Endothelial cell of umbilical vein (primary cell): ENCODE measurements around the gene DTWD2. TPM values are rescaled to one million over a fixed set of nuclear protein-coding genes. Genes with fewer than 3 reads are reported as not detected.

Experiments used
- BruUV-seq: library from RNA; stranded (reverse); fragments of 400-500 nt; replicated peaks from 2 replicates; lab custom pipeline; 2021; lab: Mats Ljungman, UMichigan
- CTCF ChIA-PET: fragments of 300-600, 350-600 bp; sonication (Branson Sonifier 250); formaldehyde crosslinking; loops from one replicate; lab custom pipeline; 2021; ENCODE audit warnings: antibody characterized with exemption, inconsistent platforms; lab: Charles Lee
- POLR2A ChIA-PET: fragments of 300-600, 350-600 bp; sonication (Branson Sonifier 250); formaldehyde crosslinking; loops from one replicate; lab custom pipeline; 2021; ENCODE audit warnings: antibody characterized with exemption, inconsistent platforms; lab: Charles Lee
- DNase-seq: peaks from one replicate; pipeline ENCODE4 v3.0.0-alpha.2; 2011; ENCODE audit warnings: low read depth, low spot score
- FAIRE-seq: peaks from 2 replicates; lab custom pipeline; 2011; peaks lifted over from hg19 to GRCh38; lab: Jason Lieb, UNC
- H2AFZ ChIP-seq: 2 replicates; pipeline ENCODE4 v1.6.0; 2012; ENCODE audit warnings: low read depth, low read length, control low read depth, inconsistent platforms
- H3K27ac ChIP-seq: 2 replicates; pipeline ENCODE4 v1.5.1; 2011; ENCODE audit warnings: low read depth, mild to moderate bottlenecking, control low read depth, low read length, moderate library complexity; ENCODE audit not compliant: insufficient read depth
- H3K27me3 ChIP-seq, 2 experiments: 2 replicates each; pipeline versions ENCODE4 v1.6.0 to v1.6.1; 2011; ENCODE audit warnings: low read length in 2 of 2, mixed read lengths in 1 of 2; ENCODE audit not compliant: control insufficient read depth in 2 of 2, insufficient read depth in 2 of 2
- H3K36me3 ChIP-seq, 2 experiments: 2 replicates in 1 of 2; 3 replicates in 1 of 2; pipeline ENCODE4 v1.5.1; 2011; ENCODE audit warnings: low read length in 2 of 2, mild to moderate bottlenecking in 1 of 2, moderate library complexity in 1 of 2; ENCODE audit not compliant: control insufficient read depth in 2 of 2, insufficient read depth in 2 of 2; ENCODE audit errors: extremely low read depth in 1 of 2
- H3K4me1 ChIP-seq: 3 replicates; pipeline ENCODE4 v1.5.1; 2011; ENCODE audit warnings: mild to moderate bottlenecking, low read length; ENCODE audit not compliant: control insufficient read depth, insufficient read depth; ENCODE audit errors: extremely low read depth
- H3K4me2 ChIP-seq: 2 replicates; pipeline ENCODE4 v1.6.1; 2011; ENCODE audit warnings: low read length, control low read depth, mixed read lengths; ENCODE audit not compliant: insufficient read depth
- H3K4me3 ChIP-seq, 3 experiments: fragments of 200-600 bp in 1 of 3; sonication (generic), shearing (Covaris generic) in 1 of 3; replicated peaks in 1 of 3; 2 replicates each; pipeline ENCODE4 v1.5.1; 2011 to 2016; ENCODE audit warnings: control low read depth in 3 of 3, low read length in 3 of 3, mild to moderate bottlenecking in 2 of 3, inconsistent platforms in 1 of 3, low read depth in 1 of 3, moderate library complexity in 1 of 3; ENCODE audit not compliant: insufficient read depth in 1 of 3
- H3K79me2 ChIP-seq: 2 replicates; pipeline ENCODE4 v1.6.0; 2012; ENCODE audit warnings: low read length, inconsistent platforms; ENCODE audit not compliant: control insufficient read depth, insufficient read depth
- H3K9ac ChIP-seq: replicated peaks from 2 replicates; pipeline ENCODE3; 2011; ENCODE audit warnings: low read length, control low read depth; ENCODE audit not compliant: insufficient read depth; ENCODE audit errors: extremely low read depth
- H3K9me1 ChIP-seq: replicated peaks from 3 replicates; pipeline ENCODE4 v1.6.0; 2011; ENCODE audit warnings: mild to moderate bottlenecking, low read length; ENCODE audit not compliant: control insufficient read depth, insufficient read depth; ENCODE audit errors: extremely low read depth
- H3K9me3 ChIP-seq: replicated peaks from 2 replicates; pipeline ENCODE4 v1.5.1; 2012; ENCODE audit warnings: low read length, inconsistent platforms; ENCODE audit not compliant: control insufficient read depth, insufficient read depth
- H4K20me1 ChIP-seq: replicated peaks from 2 replicates; pipeline ENCODE3; 2011; ENCODE audit warnings: mild to moderate bottlenecking, low read length; ENCODE audit not compliant: control insufficient read depth, insufficient read depth; ENCODE audit errors: extremely low read depth
- EZH2 ChIP-seq: IDR thresholded peaks from 2 replicates; pipeline ENCODE4 v1.6.1; 2012; ENCODE audit warnings: borderline replicate concordance, low read depth, mild to moderate bottlenecking, moderate library complexity, low read length, inconsistent platforms; ENCODE audit not compliant: severe bottlenecking
- FOS ChIP-seq: IDR thresholded peaks from 2 replicates; pipeline ENCODE4 v1.6.1; 2011; ENCODE audit warnings: mild to moderate bottlenecking, low read length, moderate library complexity, borderline replicate concordance; ENCODE audit not compliant: insufficient read depth
- GATA2 ChIP-seq: IDR thresholded peaks from 2 replicates; pipeline ENCODE4 v1.7.0; 2011; ENCODE audit warnings: low read depth, mild to moderate bottlenecking, moderate library complexity, mixed read lengths, low read length; ENCODE audit not compliant: insufficient read length, insufficient read depth
- JUN ChIP-seq: IDR thresholded peaks from 2 replicates; pipeline ENCODE4 v1.6.1; 2011; ENCODE audit warnings: borderline replicate concordance, low read depth; ENCODE audit not compliant: insufficient read length, insufficient read depth
- MYC ChIP-seq: IDR thresholded peaks from one replicate; pipeline ENCODE4 v1.6.1; 2011; ENCODE audit warnings: mild to moderate bottlenecking, low read depth, low read length
- POLR2A ChIP-seq: IDR thresholded peaks from 2 replicates; pipeline ENCODE4 v1.6.1; 2012; ENCODE audit warnings: low read depth, mild to moderate bottlenecking, control low read depth, low read length
- POLR2AphosphoS5 ChIP-seq: IDR thresholded peaks from 2 replicates; pipeline ENCODE4 v1.6.1; 2012; ENCODE audit warnings: low read depth, mild to moderate bottlenecking, control low read depth, low read length, moderate library complexity; ENCODE audit not compliant: insufficient read depth
- dilution Hi-C: fragments of 300-500 bp; cut with MboI; formaldehyde crosslinking; loops from one replicate; pipeline ENCODE4 v1.15.0; 2019; ENCODE audit warnings: low sequenced_read_pairs; ENCODE audit not compliant: extremely low pct_ligation_motif_present
- intact Hi-C: fragments of 100-400 bp; cut with micrococcal nuclease; formaldehyde crosslinking; loops from one replicate; pipeline ENCODE4 v1.10.0; 2022
- polyA plus RNA-seq, 4 experiments: library from polyadenylated mRNA; depleted of rRNA in 3 of 4; stranded (reverse) in 3 of 4; unstranded in 1 of 4; fragments of >200 nt; gene quantifications; 2 replicates each; pipeline versions ENCODE4 v1.2.1 to v1.2.3, GENCODE V29; 2011 to 2012; ENCODE audit warnings: missing spikeins in 1 of 4
- total RNA-seq: library from RNA; stranded (reverse); gene quantifications from 2 replicates; pipeline ENCODE4 v1.2.3, GENCODE V29; 2021
- TF ChIP-seq, protein P1 (sequence below): IDR thresholded peaks from 2 replicates; pipeline ENCODE4 v1.6.1; 2011; ENCODE audit not compliant: insufficient read depth, insufficient read length
- TF ChIP-seq, protein P2 (sequence below), 2 donors: IDR thresholded peaks; 1 replicate in 1 of 2; 2 replicates in 1 of 2; pipeline ENCODE4 v1.5.1; 2011; ENCODE audit warnings: low read length in 2 of 2, mild to moderate bottlenecking in 2 of 2, moderate library complexity in 2 of 2, control low read depth in 1 of 2, inconsistent platforms in 1 of 2, low read depth in 1 of 2; ENCODE audit not compliant: insufficient read depth in 1 of 2; ENCODE audit errors: extremely low read depth in 1 of 2

Gene DTWD2
- total and polyA plus RNA-seq, 2 donors (not counting 3 experiments of a cell fraction or from before 2014, with no cell fraction given): 0.99 to 1.1 TPM

GRCh38 chr5:118883362-118883761 lies 105.0 kb downstream of the DTWD2 start:
- Histone ChIP-seq H3K4me2 (no peak overlapping the region), H3K4me3 (no peak overlapping the region), H3K4me1 (no peaks in the 10 kb centered on the region), H4K20me1 (no peaks in the 10 kb centered on the region), H3K36me3 (no peaks in the 10 kb centered on the region), H3K9me3 (no peaks in the 10 kb centered on the region), H2AFZ (no peak overlapping the region), H3K9ac (no peak overlapping the region), H3K9me1 (no peaks in the 10 kb centered on the region), H3K79me2 (no peaks in the 10 kb centered on the region), H3K27ac (no peak overlapping the region), H3K27me3 (no peaks in the 10 kb centered on the region)
- ChIA-PET CTCF (interaction anchor here (0.9 kb wide), 1 partner anchor 12 kb away, joined by 5 read pairs; no protein-coding TSS in a partner anchor), POLR2A (no interaction called here)
- BruUV-seq: no TSS peak
- dilution Hi-C loops (no loop called here), intact Hi-C loops (no loop called here)
- DNase-seq: no peak
- no peak for TF ChIP-seq MYC
- TF ChIP-seq, protein P1, sequence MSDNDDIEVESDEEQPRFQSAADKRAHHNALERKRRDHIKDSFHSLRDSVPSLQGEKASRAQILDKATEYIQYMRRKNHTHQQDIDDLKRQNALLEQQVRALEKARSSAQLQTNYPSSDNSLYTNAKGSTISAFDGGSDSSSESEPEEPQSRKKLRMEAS: no peak
- TF ChIP-seq EZH2: no peak
- no peak for TF ChIP-seq GATA2
- TF ChIP-seq, protein P2, sequence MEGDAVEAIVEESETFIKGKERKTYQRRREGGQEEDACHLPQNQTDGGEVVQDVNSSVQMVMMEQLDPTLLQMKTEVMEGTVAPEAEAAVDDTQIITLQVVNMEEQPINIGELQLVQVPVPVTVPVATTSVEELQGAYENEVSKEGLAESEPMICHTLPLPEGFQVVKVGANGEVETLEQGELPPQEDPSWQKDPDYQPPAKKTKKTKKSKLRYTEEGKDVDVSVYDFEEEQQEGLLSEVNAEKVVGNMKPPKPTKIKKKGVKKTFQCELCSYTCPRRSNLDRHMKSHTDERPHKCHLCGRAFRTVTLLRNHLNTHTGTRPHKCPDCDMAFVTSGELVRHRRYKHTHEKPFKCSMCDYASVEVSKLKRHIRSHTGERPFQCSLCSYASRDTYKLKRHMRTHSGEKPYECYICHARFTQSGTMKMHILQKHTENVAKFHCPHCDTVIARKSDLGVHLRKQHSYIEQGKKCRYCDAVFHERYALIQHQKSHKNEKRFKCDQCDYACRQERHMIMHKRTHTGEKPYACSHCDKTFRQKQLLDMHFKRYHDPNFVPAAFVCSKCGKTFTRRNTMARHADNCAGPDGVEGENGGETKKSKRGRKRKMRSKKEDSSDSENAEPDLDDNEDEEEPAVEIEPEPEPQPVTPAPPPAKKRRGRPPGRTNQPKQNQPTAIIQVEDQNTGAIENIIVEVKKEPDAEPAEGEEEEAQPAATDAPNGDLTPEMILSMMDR (IDR thresholded peaks at IDR 0.05; ENCODE audit: extremely low read depth in 1 of 2, insufficient read depth in 1 of 2, low read depth in 1 of 2, low read length in 2 of 2): no peak
- TF ChIP-seq JUN: no peak
- TF ChIP-seq POLR2AphosphoS5: no peak
- no peak for TF ChIP-seq FOS
- TF ChIP-seq POLR2A: no peak
- FAIRE-seq: no peak
